Measurements from ENCODE around the gene HRH3.

GRCh38 chr20:62220666-62221568 is 839 bp upstream of the HRH3 start:
- TF ChIP-seq, protein P1, sequence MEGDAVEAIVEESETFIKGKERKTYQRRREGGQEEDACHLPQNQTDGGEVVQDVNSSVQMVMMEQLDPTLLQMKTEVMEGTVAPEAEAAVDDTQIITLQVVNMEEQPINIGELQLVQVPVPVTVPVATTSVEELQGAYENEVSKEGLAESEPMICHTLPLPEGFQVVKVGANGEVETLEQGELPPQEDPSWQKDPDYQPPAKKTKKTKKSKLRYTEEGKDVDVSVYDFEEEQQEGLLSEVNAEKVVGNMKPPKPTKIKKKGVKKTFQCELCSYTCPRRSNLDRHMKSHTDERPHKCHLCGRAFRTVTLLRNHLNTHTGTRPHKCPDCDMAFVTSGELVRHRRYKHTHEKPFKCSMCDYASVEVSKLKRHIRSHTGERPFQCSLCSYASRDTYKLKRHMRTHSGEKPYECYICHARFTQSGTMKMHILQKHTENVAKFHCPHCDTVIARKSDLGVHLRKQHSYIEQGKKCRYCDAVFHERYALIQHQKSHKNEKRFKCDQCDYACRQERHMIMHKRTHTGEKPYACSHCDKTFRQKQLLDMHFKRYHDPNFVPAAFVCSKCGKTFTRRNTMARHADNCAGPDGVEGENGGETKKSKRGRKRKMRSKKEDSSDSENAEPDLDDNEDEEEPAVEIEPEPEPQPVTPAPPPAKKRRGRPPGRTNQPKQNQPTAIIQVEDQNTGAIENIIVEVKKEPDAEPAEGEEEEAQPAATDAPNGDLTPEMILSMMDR (IDR thresholded peaks at IDR 0.05): no peak
- TF ChIP-seq POLR2A (IDR thresholded peaks at IDR 0.05) (no peak), POLR2AphosphoS5 (IDR thresholded peaks at IDR 0.05) (no peak)
